PFSK-1 (cell line): ENCODE results near the gene UPB1.

ENCODE experiments used
- FOXP2 ChIP-seq: optimal IDR thresholded peaks from 2 replicates; pipeline ENCODE3; 2011; ENCODE audit warnings: borderline replicate concordance, control low read depth, inconsistent platforms; ENCODE audit not compliant: insufficient read depth; ENCODE audit errors: extremely low read length, extremely low read depth
- POLR2AphosphoS5 ChIP-seq: IDR thresholded peaks from 2 replicates; pipeline ENCODE4 v1.6.1; 2012; ENCODE audit warnings: low read depth, mild to moderate bottlenecking, control low read depth, low read length, moderate library complexity
- SIN3A ChIP-seq: IDR thresholded peaks from 2 replicates; pipeline ENCODE4 v1.6.1; 2012; ENCODE audit warnings: mild to moderate bottlenecking, low read length, moderate library complexity, borderline replicate concordance; ENCODE audit not compliant: insufficient read depth
- TAF1 ChIP-seq: IDR thresholded peaks from 2 replicates; pipeline ENCODE4 v1.6.1; 2012; ENCODE audit warnings: low read length, control low read depth, borderline replicate concordance; ENCODE audit not compliant: insufficient read depth
- TF ChIP-seq, protein P1 (sequence below), 2 experiments: IDR thresholded peaks; 2 replicates each; pipeline versions ENCODE4 v1.6.1 to v1.8.0; 2011 to 2012; ENCODE audit warnings: low read depth in 2 of 2, low read length in 2 of 2, control low read depth in 1 of 2, inconsistent platforms in 1 of 2, mild to moderate bottlenecking in 1 of 2, moderate library complexity in 1 of 2; ENCODE audit not compliant: insufficient read depth in 1 of 2

UPB1 gene

DNA sequence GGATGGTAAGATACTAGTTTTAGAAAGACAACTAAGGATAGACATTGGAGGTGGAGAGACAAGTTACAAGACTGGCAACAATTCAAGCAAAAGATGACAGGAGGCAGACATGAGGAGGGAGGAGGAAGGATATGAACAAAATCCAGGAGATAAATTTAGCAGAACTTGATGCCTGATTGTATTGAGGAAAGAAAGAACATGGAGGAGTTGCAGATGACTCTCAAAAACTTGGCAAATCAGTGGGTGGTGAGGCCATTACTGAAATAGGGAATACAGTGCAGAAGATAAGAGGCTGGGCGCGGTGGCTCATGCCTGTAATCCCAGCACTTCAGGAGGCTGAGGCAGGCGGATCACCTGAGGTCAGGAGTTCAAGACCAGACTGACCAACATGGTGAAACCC lies 2.7 kb upstream of the UPB1 start:
- no peak for TF ChIP-seq TAF1

DNA sequence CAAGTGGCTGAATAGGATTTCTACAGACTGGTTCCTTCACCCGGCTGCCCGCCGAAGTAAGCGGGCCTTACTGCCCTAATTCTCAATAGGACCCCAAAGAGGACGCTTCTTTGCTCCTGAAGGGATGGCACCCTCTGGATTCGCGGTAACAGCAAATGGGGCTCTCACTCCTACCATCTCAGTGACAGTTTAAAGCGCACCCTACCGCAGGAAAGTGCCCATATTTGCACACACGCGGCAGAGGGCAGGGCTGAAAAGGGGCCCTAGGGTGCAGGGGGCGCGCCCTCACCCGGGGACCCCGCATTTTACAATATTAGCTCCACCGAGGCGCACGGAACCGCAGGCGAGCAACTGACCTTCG lies 985 bp upstream of the UPB1 start:
- TF ChIP-seq TAF1, result no peak
- no peak for TF ChIP-seq POLR2AphosphoS5
- no peak for TF ChIP-seq SIN3A
- TF ChIP-seq, protein P1, sequence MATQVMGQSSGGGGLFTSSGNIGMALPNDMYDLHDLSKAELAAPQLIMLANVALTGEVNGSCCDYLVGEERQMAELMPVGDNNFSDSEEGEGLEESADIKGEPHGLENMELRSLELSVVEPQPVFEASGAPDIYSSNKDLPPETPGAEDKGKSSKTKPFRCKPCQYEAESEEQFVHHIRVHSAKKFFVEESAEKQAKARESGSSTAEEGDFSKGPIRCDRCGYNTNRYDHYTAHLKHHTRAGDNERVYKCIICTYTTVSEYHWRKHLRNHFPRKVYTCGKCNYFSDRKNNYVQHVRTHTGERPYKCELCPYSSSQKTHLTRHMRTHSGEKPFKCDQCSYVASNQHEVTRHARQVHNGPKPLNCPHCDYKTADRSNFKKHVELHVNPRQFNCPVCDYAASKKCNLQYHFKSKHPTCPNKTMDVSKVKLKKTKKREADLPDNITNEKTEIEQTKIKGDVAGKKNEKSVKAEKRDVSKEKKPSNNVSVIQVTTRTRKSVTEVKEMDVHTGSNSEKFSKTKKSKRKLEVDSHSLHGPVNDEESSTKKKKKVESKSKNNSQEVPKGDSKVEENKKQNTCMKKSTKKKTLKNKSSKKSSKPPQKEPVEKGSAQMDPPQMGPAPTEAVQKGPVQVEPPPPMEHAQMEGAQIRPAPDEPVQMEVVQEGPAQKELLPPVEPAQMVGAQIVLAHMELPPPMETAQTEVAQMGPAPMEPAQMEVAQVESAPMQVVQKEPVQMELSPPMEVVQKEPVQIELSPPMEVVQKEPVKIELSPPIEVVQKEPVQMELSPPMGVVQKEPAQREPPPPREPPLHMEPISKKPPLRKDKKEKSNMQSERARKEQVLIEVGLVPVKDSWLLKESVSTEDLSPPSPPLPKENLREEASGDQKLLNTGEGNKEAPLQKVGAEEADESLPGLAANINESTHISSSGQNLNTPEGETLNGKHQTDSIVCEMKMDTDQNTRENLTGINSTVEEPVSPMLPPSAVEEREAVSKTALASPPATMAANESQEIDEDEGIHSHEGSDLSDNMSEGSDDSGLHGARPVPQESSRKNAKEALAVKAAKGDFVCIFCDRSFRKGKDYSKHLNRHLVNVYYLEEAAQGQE (IDR thresholded peaks at IDR 0.05; ENCODE audit: insufficient read depth in 1 of 2, low read depth in 2 of 2, low read length in 2 of 2), result no peak
- TF ChIP-seq FOXP2, result no peak

DNA sequence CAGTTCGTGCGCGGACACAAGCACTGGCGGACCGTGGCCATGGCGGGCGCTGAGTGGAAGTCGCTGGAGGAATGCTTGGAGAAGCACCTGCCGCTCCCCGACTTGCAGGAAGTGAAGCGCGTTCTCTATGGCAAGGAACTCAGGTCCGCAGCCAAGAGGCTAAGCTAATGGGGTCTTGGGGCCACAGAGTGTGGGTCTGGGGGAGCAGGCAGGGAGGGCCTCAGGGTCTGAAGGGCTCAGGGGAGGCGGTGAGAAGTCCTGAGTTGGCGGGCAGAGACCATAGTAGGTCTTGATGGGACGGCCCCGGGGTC lies 188 bp downstream of the UPB1 start:
- TF ChIP-seq FOXP2 (no peak), POLR2AphosphoS5 (no peak), TAF1 (no peak), SIN3A (no peak)
- TF ChIP-seq, protein P1 (IDR thresholded peaks at IDR 0.05; ENCODE audit: insufficient read depth in 1 of 2, low read depth in 2 of 2, low read length in 2 of 2), result no peak

DNA sequence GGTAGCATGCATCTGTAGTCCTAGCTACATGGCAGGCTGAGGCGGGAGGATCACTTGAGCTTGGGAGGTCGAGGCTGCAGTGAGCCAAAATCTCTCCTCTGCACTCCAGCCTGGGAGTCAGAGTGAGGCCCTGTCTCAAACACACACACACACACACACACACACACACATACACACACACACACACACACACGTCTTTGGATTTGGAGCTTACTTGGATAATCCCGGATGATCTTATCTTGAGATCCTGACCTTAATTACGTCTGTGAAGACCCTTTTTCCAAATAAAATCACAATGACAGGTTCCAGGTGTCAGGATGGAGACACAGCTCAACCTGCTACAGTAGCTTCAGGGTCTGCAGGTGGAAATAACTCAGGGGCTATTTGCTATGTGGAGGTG lies 1.1 kb downstream of the UPB1 start:
- TF ChIP-seq FOXP2 (no peak), TAF1 (no peak), POLR2AphosphoS5 (no peak), SIN3A (no peak)
- TF ChIP-seq, protein P1 (IDR thresholded peaks at IDR 0.05; ENCODE audit: insufficient read depth in 1 of 2, low read depth in 2 of 2, low read length in 2 of 2), result no peak

DNA sequence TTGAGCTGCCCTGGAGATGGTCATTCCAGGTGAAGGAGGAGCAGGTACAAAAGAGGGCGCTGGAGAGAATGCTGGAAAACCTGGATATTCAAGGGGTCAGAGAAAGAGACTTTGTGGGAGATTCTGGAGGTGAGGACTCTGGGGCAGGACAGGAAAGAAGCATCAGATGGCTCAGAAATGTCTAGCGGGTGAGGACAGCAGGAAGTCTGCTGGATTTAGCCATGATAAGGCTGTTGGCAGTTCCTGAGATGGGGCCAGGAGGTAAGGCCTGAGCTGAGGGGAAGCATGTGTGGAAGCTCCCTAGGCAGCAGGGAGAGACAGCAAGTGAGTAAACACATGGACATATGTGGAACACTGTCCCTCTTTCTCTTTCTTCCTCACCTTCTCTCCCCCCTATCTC lies 1.5 kb downstream of the UPB1 start:
- TF ChIP-seq FOXP2, result no peak
- TF ChIP-seq SIN3A, result no peak
- TF ChIP-seq TAF1, result no peak
- no peak for TF ChIP-seq POLR2AphosphoS5
- TF ChIP-seq, protein P1 (IDR thresholded peaks at IDR 0.05; ENCODE audit: insufficient read depth in 1 of 2, low read depth in 2 of 2, low read length in 2 of 2), result no peak
